ENCODE data around the gene GPC6.

The GPC6 gene

DNA sequence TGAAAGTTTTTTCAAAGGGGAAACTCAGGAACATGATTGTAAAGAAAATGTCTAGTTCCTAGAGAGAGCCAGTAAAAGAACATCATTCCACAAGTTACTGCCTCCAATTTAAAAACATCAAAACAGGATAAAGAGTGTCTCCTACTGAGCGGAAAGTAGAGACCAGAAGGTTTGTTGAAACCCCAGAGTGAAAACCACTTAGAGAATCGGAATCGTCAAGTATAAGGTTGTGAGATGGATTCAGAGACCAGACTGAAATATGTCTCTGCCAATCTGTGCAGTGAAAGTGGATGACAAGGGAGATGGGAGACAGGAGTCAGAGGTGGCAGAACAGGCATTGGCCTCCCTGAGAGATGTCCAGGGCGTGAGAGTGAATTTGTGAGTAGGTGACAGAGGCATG is 133.4 kb downstream of the GPC6 start:
- H3K27ac ChIP-seq (ENCODE audit: poor library complexity, severe bottlenecking) = no peak overlapping the region
- H3K9me3 ChIP-seq (ENCODE audit: severe bottlenecking) = no peaks in the 10 kb centered on the region
- TF ChIP-seq CTCF (IDR thresholded peaks at IDR 0.05; ENCODE audit: poor library complexity, severe bottlenecking) = no peak
- no peaks in the 10 kb centered on the region for H3K4me1 ChIP-seq (ENCODE audit: insufficient read depth, poor library complexity, severe bottlenecking)
- DNase-seq (ENCODE audit: low spot score) = no peak
- no peaks in the 10 kb centered on the region for H3K27me3 ChIP-seq (ENCODE audit: insufficient read depth, poor library complexity, severe bottlenecking)
- no peak overlapping the region for H3K4me3 ChIP-seq (ENCODE audit: severe bottlenecking)
- ATAC-seq (ENCODE audit: low read depth) = no peak
- no peaks in the 10 kb centered on the region for H3K36me3 ChIP-seq (ENCODE audit: low read depth)

GRCh38 chr13:93361703-93362102 is 135.1 kb downstream of the GPC6 start:
- ATAC-seq (ENCODE audit: low read depth) (no peak), DNase-seq (ENCODE audit: low spot score) (no peak)
- Histone ChIP-seq H3K4me1 (ENCODE audit: insufficient read depth, poor library complexity, severe bottlenecking) (no peaks in the 10 kb centered on the region), H3K27ac (ENCODE audit: poor library complexity, severe bottlenecking) (no peak overlapping the region), H3K4me3 (ENCODE audit: severe bottlenecking) (no peak overlapping the region), H3K9me3 (ENCODE audit: severe bottlenecking) (no peaks in the 10 kb centered on the region), H3K36me3 (ENCODE audit: low read depth) (no peaks in the 10 kb centered on the region), H3K27me3 (ENCODE audit: insufficient read depth, poor library complexity, severe bottlenecking) (no peaks in the 10 kb centered on the region)
- no peak for TF ChIP-seq CTCF (IDR thresholded peaks at IDR 0.05; ENCODE audit: poor library complexity, severe bottlenecking)

- TF ChIP-seq CTCF (IDR thresholded peaks at IDR 0.05; ENCODE audit: poor library complexity, severe bottlenecking) = no peak
- ATAC-seq (ENCODE audit: low read depth) = peak; percentile 38; the same call in 1 of the 3 replicates
- H3K27ac ChIP-seq (ENCODE audit: poor library complexity, severe bottlenecking) = no peak overlapping the region
- peaks cover 3% of the 10 kb centered on the region for H3K27me3 ChIP-seq (ENCODE audit: insufficient read depth, poor library complexity, severe bottlenecking)
- DNase-seq (ENCODE audit: low spot score) = no peak
- H3K4me3 ChIP-seq (ENCODE audit: severe bottlenecking) = no peak overlapping the region
- no peaks in the 10 kb centered on the region for H3K9me3 ChIP-seq (ENCODE audit: severe bottlenecking)
- H3K4me1 ChIP-seq (ENCODE audit: insufficient read depth, poor library complexity, severe bottlenecking) = no peaks in the 10 kb centered on the region
- H3K36me3 ChIP-seq (ENCODE audit: low read depth) = no peaks in the 10 kb centered on the region
These were observed 137.6 kb downstream of the GPC6 start for GRCh38 chr13:93364166-93364565.

GRCh38 chr13:93368296-93368695 is 141.7 kb downstream of the GPC6 start:
- peaks cover 3% of the 10 kb centered on the region for H3K27me3 ChIP-seq (ENCODE audit: insufficient read depth, poor library complexity, severe bottlenecking)
- no peak for ATAC-seq (ENCODE audit: low read depth)
- H3K36me3 ChIP-seq (ENCODE audit: low read depth) = no peaks in the 10 kb centered on the region
- H3K9me3 ChIP-seq (ENCODE audit: severe bottlenecking) = peaks cover 3% of the 10 kb centered on the region
- H3K4me3 ChIP-seq (ENCODE audit: severe bottlenecking) = no peak overlapping the region
- no peak overlapping the region for H3K27ac ChIP-seq (ENCODE audit: poor library complexity, severe bottlenecking)
- TF ChIP-seq CTCF (IDR thresholded peaks at IDR 0.05; ENCODE audit: poor library complexity, severe bottlenecking) = no peak
- DNase-seq (ENCODE audit: low spot score) = no peak
- no peaks in the 10 kb centered on the region for H3K4me1 ChIP-seq (ENCODE audit: insufficient read depth, poor library complexity, severe bottlenecking)

- no peak overlapping the region for H3K4me3 ChIP-seq (ENCODE audit: severe bottlenecking)
- H3K27me3 ChIP-seq (ENCODE audit: insufficient read depth, poor library complexity, severe bottlenecking) = peaks cover 3% of the 10 kb centered on the region
- peaks cover 3% of the 10 kb centered on the region for H3K9me3 ChIP-seq (ENCODE audit: severe bottlenecking)
- no peaks in the 10 kb centered on the region for H3K36me3 ChIP-seq (ENCODE audit: low read depth)
- H3K27ac ChIP-seq (ENCODE audit: poor library complexity, severe bottlenecking) = no peak overlapping the region
- ATAC-seq (ENCODE audit: low read depth) (no peak), DNase-seq (ENCODE audit: low spot score) (no peak)
- no peak for TF ChIP-seq CTCF (IDR thresholded peaks at IDR 0.05; ENCODE audit: poor library complexity, severe bottlenecking)
- no peaks in the 10 kb centered on the region for H3K4me1 ChIP-seq (ENCODE audit: insufficient read depth, poor library complexity, severe bottlenecking)
These were observed 142.1 kb downstream of the GPC6 start for GRCh38 chr13:93368718-93369117.
